HUES64 (cell line): Measurements from ENCODE around the gene HS6ST2.

ENCODE experiments used
- H3K27ac ChIP-seq: 2 replicates; pipeline ENCODE4 v1.7.0; 2013; ENCODE audit warnings: low read depth, low read length, inconsistent platforms
- H3K27me3 ChIP-seq: 2 replicates; pipeline ENCODE4 v1.6.1; 2013; ENCODE audit warnings: mild to moderate bottlenecking, low read length; ENCODE audit not compliant: insufficient read depth
- H3K36me3 ChIP-seq: 2 replicates; pipeline ENCODE4 v1.6.1; 2013; ENCODE audit warnings: mild to moderate bottlenecking, low read length; ENCODE audit not compliant: insufficient read depth
- H3K4me1 ChIP-seq: 2 replicates; pipeline ENCODE4 v1.6.1; 2013; ENCODE audit warnings: mild to moderate bottlenecking, low read length, moderate library complexity; ENCODE audit not compliant: insufficient read depth
- H3K4me3 ChIP-seq: 2 replicates; pipeline ENCODE4 v1.5.1; 2013; ENCODE audit warnings: mild to moderate bottlenecking, low read length, moderate library complexity
- H3K9ac ChIP-seq: 2 replicates; pipeline ENCODE4 v1.6.1; 2013; ENCODE audit warnings: mild to moderate bottlenecking, low read depth, low read length
- H3K9me3 ChIP-seq: 2 replicates; pipeline ENCODE4 v1.6.1; 2013; ENCODE audit warnings: low read depth, low read length; ENCODE audit not compliant: insufficient read depth
- whole genome bisulfite sequencing: fragments of 150-250, 120-280 bp; methylation state at CpG from one replicate; pipeline ENCODE4 v1.1.7; 2013; ENCODE audit warnings: missing lambda C conversion rate; 5-methylcytosine and 5-hydroxymethylcytosine counted together

Gene HS6ST2

DNA sequence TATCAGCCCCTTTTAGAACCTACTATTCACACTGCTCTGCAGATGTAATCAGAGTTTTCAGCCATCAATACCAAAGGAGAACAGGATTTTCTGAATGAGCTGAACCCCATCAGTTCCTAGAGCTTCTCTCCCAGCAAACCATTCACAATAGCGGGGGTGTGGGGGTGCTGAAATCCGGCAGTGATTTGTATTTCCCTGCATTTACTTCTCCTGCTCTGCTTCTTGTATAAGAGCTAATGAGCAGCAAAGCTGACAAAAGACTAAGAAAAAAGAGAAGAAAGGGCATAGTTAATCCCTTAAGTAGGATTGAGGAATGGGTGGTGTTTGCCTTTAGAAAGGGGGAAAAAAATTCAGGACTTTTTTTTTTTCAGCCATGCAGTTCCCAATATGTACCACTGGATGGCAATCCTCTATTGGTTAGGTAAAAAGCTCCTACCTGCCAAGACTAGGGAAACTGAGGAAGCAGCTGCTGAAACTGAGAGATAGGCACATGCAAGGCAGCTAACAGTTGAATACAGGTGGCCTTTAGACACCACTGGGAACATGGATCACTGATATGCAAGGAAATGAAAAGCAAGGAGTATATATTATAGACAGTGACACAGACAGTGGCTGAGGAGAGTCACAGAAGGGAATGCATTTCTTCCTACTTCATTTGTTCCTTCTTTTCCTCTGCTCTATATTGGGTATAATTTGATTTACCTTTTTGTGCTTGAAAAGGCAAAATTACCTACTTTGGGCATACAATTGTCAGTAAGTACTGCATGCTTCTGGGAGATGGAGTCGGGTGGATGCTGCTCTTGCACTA lies 217.9 kb downstream of the HS6ST2 start:
- Histone ChIP-seq H3K27ac (peak overlapping the region; percentile 13; the same call in 1 of the 2 replicates), H3K27me3 (peaks cover 32% of the 10 kb centered on the region), H3K9ac (no peak overlapping the region), H3K9me3 (no peaks in the 10 kb centered on the region), H3K4me1 (peaks cover 27% of the 10 kb centered on the region), H3K36me3 (no peaks in the 10 kb centered on the region), H3K4me3 (no peak overlapping the region)
- WGBS = 43% methylated on average over 3 of the region's 3 CpGs

DNA sequence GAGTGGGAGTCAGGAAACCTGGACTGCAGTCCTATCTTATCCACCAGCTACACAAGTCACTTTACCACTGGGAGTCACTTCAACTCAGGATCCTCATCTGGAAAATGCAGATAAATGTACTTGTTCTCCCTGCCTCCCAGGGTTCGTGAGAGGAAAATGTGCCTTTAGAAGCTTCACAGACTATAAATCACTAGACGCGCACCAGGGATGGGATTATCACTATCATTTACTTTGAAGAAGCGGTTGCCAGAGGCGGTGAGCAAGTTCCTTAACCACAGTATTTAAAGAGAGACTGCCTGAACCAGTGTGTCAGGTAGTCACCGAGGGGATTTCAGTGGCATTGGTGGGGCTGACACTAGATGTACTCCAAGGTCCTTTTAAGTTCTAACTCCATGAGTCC lies 219.5 kb downstream of the HS6ST2 start:
- Histone ChIP-seq H3K36me3 (no peaks in the 10 kb centered on the region), H3K4me1 (peaks cover 27% of the 10 kb centered on the region), H3K9me3 (no peaks in the 10 kb centered on the region), H3K27me3 (peaks cover 22% of the 10 kb centered on the region), H3K9ac (no peak overlapping the region), H3K27ac (no peak overlapping the region), H3K4me3 (no peak overlapping the region)
- WGBS = 89% methylated on average over 6 of the region's 6 CpGs

DNA sequence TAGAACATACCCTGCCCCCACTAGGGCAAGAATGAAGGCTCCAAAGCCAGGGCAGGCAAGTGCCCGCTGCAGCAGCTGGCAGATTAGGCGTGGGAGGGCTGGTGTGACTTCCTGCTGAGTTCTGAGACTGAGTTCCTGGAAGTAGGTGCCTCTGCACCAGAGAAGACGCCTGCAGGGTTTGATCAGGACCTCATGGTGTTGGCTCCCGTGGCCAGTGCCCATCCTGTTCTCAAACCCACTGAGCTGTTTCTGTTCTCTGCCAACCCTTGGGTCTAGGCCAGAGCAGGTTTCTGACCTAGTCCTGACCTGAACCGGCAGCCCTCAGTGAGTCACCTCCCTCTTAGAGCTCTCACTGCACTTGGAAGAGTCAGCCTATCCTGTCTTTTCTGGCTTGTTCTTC lies 220.7 kb downstream of the HS6ST2 start:
- Histone ChIP-seq H3K9ac (no peak overlapping the region), H3K27me3 (peaks cover 20% of the 10 kb centered on the region), H3K4me1 (peaks cover 19% of the 10 kb centered on the region), H3K4me3 (no peak overlapping the region), H3K36me3 (no peaks in the 10 kb centered on the region), H3K27ac (no peak overlapping the region), H3K9me3 (no peaks in the 10 kb centered on the region)
- 75% methylated on average over 5 of the region's 5 CpGs for WGBS

DNA sequence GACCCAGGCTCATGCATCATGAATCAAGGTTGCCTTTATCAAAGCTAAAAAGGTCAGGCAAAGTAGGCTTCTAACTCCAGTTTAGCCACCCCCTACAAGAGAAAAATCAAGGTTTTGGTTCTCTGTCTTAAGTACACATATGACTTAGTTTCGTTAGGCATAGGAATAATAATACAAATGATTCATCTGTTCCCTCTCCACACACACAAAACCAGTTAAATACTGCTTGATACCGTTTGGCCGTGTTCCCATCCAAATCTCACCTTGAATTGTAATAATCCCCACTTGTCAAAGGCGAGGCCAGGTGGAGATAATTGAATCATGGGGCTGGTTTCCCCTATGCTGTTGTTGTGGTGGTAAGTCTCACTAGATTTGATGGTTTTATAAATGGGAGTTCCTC lies 226.2 kb downstream of the HS6ST2 start:
- 80% methylated on average over 1 of the region's 4 CpGs for WGBS
- Histone ChIP-seq H3K27me3 (no peaks in the 10 kb centered on the region), H3K4me1 (no peaks in the 10 kb centered on the region), H3K4me3 (no peak overlapping the region), H3K27ac (no peak overlapping the region), H3K9ac (no peak overlapping the region), H3K9me3 (no peaks in the 10 kb centered on the region), H3K36me3 (no peaks in the 10 kb centered on the region)

DNA sequence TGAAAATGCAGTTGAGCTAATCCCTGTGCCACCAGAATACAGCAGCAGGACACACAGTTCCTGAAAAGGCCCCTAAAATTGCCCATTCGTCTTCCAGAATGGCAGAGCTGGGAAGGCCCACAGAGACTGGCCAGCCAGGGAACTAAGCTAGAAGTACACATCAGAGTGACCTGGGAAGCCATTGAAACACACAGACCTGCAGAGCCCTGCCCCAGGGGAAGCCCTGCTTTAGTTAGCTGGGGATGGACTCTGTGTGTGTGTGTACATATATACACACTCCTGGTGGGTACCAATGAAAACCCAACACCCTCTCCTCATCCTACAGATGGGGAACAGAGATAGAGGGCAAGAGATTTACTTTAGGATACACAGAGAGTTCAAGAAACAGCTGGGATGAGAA lies 227.7 kb downstream of the HS6ST2 start:
- no peaks in the 10 kb centered on the region for H3K9me3 ChIP-seq
- no peaks in the 10 kb centered on the region for H3K4me1 ChIP-seq
- H3K27ac ChIP-seq = no peak overlapping the region
- no peaks in the 10 kb centered on the region for H3K27me3 ChIP-seq
- H3K9ac ChIP-seq = no peak overlapping the region
- H3K4me3 ChIP-seq = no peak overlapping the region
- H3K36me3 ChIP-seq = no peaks in the 10 kb centered on the region
- WGBS = 97% methylated on average over 1 of the region's 1 CpG

DNA sequence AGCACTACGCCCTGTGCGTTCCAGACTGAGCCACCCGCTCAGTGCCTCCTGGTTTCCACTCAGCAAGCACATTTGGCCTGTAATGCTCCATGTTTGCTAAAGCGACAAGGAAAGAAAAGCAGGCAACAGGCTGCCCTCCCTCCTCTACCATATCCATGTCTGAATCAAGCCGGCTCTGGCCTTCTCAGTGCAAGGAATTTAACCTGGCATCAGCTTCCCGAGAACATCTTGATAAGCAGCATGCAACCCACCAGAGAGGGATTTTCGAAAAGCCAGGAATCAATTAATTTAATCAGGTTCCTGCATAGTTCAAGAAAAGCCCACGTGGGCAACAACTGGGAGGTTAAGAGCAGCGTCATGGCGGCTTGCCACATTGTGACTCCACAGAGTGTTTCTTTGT lies 228.2 kb downstream of the HS6ST2 start:
- H3K36me3 ChIP-seq = no peaks in the 10 kb centered on the region
- H3K9me3 ChIP-seq = no peaks in the 10 kb centered on the region
- H3K4me1 ChIP-seq = no peaks in the 10 kb centered on the region
- 92% methylated on average over 10 of the region's 10 CpGs for WGBS
- H3K9ac ChIP-seq = no peak overlapping the region
- H3K27me3 ChIP-seq = no peaks in the 10 kb centered on the region
- no peak overlapping the region for H3K4me3 ChIP-seq
- no peak overlapping the region for H3K27ac ChIP-seq

DNA sequence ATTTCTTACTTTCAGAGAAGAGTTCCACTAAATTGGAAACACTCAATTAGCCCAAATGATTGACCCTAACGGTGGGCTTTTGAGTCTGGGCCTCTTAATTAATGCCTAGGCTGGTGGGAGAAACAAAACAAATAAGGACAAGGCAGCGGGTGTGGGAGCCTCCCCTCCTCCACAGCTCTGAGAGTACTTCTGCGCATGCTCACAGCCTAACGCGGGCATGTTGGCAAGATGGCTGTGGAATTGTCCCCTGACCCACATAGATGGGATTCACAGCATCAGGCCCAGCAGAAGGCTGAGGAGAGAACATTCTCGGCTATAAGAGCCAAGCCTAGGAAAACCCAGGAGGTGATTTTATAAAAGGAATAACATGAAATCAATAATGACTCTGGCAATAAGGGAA lies 230.1 kb downstream of the HS6ST2 start:
- H3K4me1 ChIP-seq = no peaks in the 10 kb centered on the region
- no peaks in the 10 kb centered on the region for H3K27me3 ChIP-seq
- 86% methylated on average over 6 of the region's 6 CpGs for WGBS
- H3K36me3 ChIP-seq = no peaks in the 10 kb centered on the region
- H3K9me3 ChIP-seq = no peaks in the 10 kb centered on the region
- H3K4me3 ChIP-seq = no peak overlapping the region
- no peak overlapping the region for H3K9ac ChIP-seq
- H3K27ac ChIP-seq = no peak overlapping the region

DNA sequence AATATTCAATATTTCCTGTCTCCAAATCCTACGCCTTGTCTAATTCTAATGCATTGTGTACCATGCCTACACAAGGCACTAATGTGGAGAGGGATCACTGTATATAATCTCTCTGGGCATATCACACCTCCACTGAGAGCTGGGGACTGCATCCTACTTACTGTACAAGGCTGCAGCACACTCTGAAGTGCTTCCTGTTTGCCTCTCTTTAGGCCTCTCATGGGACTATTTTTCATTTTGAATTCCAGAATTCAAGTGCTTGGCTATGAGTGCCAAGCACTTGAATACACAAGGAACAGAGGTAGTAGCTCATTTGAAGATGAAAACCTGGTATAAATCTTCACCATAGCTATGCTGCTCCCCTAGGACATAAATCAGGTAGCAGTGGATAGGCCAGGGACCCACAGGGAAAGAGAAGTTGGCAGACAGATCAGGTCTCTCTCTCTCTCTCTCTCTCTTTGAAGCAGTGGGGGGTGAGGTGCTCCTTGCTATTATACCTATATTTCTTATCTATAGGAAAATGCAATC lies 239.9 kb downstream of the HS6ST2 start:
- H3K4me3 ChIP-seq = no peak overlapping the region
- H3K27me3 ChIP-seq = no peaks in the 10 kb centered on the region
- 100% methylated on average over 1 of the region's 1 CpG for WGBS
- no peaks in the 10 kb centered on the region for H3K36me3 ChIP-seq
- H3K9me3 ChIP-seq = no peaks in the 10 kb centered on the region
- no peak overlapping the region for H3K9ac ChIP-seq
- no peaks in the 10 kb centered on the region for H3K4me1 ChIP-seq
- H3K27ac ChIP-seq = no peak overlapping the region

DNA sequence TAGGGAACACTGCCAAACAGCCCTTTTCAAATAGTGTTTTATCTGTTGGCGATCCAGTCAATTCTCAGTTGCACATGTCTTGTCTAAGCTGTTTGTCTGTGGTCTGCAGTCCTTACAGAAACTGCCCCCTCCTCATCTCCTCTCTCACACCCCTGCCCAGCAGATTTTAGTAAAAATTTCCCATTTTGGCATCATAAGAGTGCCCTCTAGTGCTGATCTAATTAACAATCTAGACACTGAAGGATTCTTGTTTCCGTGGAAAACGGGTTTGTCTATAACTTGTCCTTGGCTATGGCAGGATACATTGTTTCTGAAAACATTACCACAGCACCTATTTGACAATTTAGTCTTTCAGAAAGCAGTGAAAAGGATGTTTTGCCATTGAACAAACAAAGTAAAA lies 242.4 kb downstream of the HS6ST2 start:
- no peaks in the 10 kb centered on the region for H3K36me3 ChIP-seq
- H3K27me3 ChIP-seq = no peaks in the 10 kb centered on the region
- H3K9ac ChIP-seq = no peak overlapping the region
- no peak overlapping the region for H3K4me3 ChIP-seq
- H3K9me3 ChIP-seq = no peaks in the 10 kb centered on the region
- H3K27ac ChIP-seq = no peak overlapping the region
- H3K4me1 ChIP-seq = no peaks in the 10 kb centered on the region
- 76% methylated on average over 1 of the region's 3 CpGs for WGBS

DNA sequence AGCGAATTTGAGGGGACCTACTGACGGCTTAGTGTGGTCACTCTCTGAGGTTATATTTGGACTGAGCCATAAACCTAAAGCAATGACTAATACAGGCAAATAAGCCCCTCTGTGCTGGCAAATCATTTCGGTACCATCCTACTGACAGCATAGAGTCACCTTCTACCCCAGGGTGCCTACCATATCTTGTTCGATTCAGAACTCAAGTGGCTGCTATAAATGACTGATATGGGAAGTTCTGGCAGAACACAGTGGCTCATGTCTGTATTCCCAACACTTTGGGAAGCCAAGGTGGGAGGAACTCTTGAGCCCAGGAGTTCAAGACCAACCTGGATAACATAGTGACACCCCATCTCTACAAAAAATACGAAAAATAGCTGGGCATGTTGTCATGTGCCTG lies 243.5 kb downstream of the HS6ST2 start:
- no peaks in the 10 kb centered on the region for H3K36me3 ChIP-seq
- 91% methylated on average over 5 of the region's 5 CpGs for WGBS

DNA sequence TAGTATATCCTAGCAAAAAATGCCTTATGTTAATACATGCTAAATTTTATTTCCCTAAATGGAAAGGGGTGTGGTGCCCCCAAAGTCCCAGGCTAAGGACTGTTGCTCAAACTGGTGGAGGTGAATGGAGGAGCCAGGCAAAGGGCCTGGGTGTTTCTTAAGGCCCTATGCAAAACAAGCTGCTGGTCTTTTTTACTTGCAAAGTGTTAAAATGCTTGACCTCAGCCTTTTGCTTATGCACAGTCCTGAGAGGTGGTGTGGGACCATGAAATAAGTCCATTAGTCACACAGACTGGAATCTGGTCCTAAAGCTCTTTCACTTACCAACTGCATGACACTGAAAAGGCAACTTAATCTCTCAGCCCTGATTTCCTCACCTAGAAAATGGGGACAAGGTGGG lies 246.1 kb downstream of the HS6ST2 start:
- Histone ChIP-seq H3K9me3 (no peaks in the 10 kb centered on the region), H3K4me3 (no peak overlapping the region), H3K4me1 (no peaks in the 10 kb centered on the region; the same call in 1 of the 2 replicates), H3K36me3 (no peaks in the 10 kb centered on the region), H3K27ac (no peak overlapping the region), H3K9ac (no peak overlapping the region), H3K27me3 (no peaks in the 10 kb centered on the region)

More for the DNA sequence above, 243.5 kb downstream of the HS6ST2 start:
- no peak overlapping the region for H3K27ac ChIP-seq
- H3K27me3 ChIP-seq = no peaks in the 10 kb centered on the region
- H3K9ac ChIP-seq = no peak overlapping the region
- H3K9me3 ChIP-seq = no peaks in the 10 kb centered on the region
- H3K4me3 ChIP-seq = no peak overlapping the region
- H3K4me1 ChIP-seq = no peaks in the 10 kb centered on the region
